Fibroblast of pulmonary artery (primary cell): ENCODE measurements around the gene LSM3.
"Not testable (repeated sequence)": the region's sequence is repeated elsewhere in the genome, so short reads cannot be mapped to it uniquely, and the experiment has no call there.

Experiments used
- DNase-seq: peaks from one replicate; pipeline ENCODE4 v3.0.0-alpha.2; 2010; ENCODE audit warnings: low read depth
- H3K4me3 ChIP-seq: replicated peaks from 2 replicates; pipeline ENCODE4 v1.5.1; 2011; ENCODE audit warnings: low read depth, mild to moderate bottlenecking, control low read depth, low read length, moderate library complexity
- TF ChIP-seq, protein P1 (sequence below): IDR thresholded peaks from 2 replicates; pipeline ENCODE4 v1.5.1; 2011; ENCODE audit warnings: mild to moderate bottlenecking, control low read depth, low read length, inconsistent platforms; ENCODE audit errors: missing control alignments

LSM3 gene

DNA sequence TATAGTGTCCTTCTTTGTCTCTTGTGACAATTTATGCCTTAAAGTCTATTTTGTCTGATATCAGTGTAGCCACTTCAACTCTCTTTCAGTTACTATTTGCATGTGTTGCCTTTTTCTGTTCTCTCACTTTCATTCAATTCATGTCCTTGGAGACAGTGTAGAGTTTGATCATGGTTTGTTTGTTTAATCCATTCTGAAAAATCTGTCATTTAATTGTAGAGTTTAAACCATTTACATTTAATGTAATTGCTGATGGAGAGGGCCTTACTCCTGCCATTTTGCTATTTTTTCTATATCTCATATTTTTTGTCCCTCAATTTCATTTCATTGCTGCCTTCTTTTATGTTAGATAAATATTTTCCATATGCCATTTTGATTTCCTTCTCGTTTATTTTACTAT, 42.3 kb downstream of the LSM3 start:
- no peak for DNase-seq
- no peak overlapping the region for H3K4me3 ChIP-seq
- TF ChIP-seq, protein P1, sequence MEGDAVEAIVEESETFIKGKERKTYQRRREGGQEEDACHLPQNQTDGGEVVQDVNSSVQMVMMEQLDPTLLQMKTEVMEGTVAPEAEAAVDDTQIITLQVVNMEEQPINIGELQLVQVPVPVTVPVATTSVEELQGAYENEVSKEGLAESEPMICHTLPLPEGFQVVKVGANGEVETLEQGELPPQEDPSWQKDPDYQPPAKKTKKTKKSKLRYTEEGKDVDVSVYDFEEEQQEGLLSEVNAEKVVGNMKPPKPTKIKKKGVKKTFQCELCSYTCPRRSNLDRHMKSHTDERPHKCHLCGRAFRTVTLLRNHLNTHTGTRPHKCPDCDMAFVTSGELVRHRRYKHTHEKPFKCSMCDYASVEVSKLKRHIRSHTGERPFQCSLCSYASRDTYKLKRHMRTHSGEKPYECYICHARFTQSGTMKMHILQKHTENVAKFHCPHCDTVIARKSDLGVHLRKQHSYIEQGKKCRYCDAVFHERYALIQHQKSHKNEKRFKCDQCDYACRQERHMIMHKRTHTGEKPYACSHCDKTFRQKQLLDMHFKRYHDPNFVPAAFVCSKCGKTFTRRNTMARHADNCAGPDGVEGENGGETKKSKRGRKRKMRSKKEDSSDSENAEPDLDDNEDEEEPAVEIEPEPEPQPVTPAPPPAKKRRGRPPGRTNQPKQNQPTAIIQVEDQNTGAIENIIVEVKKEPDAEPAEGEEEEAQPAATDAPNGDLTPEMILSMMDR: no peak

DNA sequence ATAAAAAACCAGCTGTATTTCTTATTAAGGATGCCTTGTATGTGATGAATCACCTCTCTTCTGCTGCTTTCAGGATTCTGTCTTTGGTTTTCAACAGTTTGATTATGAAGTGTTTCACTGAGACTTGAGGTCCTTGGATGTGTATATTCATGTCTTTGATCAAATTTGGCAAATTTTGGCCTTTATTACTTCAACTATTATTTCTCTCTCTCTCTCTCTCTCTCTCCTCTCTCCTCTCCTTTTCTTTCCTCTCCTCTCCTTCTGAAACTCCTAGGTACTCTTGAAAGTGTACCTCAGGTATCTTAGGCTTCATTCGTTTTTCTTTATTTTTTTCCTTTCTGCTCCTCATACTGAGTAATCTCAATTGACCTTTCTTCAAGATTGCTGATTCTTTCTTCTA, 43.3 kb downstream of the LSM3 start:
- H3K4me3 ChIP-seq: no peak overlapping the region
- DNase-seq: no peak
- TF ChIP-seq, protein P1: no peak

DNA sequence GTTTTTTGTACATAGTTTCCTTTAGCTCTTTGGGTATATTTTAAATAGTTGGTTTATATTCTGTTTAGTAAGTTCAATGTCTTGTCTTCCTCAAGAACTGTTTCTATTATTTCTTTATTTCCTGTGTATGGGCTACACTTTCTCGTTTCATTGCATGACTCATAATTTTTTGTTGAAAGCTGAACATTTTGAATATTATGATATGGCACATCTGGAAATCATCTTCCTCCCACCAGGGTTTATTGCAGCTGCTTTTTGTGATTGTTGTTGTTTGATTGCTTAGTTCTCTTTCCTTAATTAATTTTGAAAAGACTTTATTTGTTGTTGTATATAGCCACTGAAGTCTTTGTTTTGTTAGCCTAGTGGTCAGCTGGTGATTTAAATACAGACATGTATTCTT, 43.8 kb downstream of the LSM3 start:
- TF ChIP-seq, protein P1: no peak
- DNase-seq: no peak
- H3K4me3 ChIP-seq: no peak overlapping the region

DNA sequence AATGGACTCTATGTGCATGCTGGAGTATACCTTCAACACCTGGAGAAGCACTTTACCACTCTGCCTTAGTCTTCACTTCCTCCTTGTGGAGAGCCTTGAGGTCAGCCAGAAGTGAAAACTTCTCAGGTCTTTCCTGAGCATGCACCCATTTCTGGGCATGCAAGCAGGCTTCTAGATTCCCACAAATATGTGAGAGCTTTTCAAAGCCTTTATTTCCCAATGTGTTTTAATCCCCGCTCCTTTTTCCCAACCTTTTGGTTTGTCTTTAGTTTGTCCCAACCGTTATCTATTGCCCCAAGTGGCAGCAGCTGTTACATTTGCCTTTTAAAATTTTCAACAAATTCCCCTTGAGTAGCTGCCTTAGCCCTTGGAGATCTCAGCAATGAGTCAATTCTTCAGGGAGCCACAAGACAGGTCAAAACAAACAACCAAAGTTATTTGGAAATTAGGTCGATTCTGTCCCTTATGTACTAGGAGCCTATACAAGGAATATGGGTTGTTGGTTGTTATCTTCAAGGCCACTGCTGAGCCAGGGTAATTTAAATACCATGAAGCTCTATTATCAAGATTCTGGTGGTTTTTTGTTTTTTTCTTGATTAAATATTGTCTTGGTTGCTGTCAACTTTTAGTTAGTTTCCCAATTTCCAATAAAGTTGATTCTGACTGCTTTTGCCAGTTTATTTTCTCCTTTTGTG, 44.4 kb downstream of the LSM3 start:
- H3K4me3 ChIP-seq: no peak overlapping the region
- DNase-seq: no peak
- TF ChIP-seq, protein P1: no peak

DNA sequence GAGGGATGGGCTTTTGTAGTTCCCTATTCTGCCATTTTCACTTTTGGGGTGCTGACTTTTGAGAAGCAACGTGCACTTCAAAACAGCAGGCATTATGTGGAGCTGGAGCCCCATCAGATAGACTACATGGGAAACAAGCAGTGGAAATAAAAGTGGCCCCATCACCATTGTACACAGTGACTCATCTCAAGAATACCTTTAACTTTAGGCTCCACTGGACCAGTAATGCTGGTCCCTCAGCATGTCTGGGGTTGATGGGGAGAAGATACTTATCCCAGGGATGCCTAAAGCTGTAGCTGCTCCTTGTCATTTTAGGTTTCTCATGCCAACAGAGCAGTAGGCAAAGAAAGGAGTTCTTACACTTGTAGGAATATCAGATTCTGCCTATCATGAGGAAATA, 45.0 kb downstream of the LSM3 start:
- TF ChIP-seq, protein P1: no peak
- no peak overlapping the region for H3K4me3 ChIP-seq
- no peak for DNase-seq

DNA sequence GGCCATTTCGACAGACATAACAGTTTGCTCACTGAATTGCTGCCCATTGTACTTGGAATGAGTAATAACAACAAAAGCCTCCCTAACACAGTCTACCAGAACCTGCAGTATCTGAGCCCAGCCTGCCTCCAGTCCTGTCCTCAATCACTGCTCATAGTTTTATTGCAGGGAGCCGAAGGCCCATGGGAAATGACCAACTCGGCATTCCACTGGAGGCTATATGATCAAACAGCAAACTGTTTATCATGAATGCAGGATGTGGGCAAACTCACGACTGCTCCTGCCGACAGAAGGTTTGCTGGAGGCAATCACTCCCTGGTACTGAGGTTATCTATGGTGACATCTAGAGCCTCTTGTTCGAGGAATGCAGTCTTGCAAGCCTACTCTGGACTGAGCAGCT, 46.3 kb downstream of the LSM3 start:
- DNase-seq: peak; percentile 58
- TF ChIP-seq, protein P1: no peak
- H3K4me3 ChIP-seq: no peak overlapping the region

DNA sequence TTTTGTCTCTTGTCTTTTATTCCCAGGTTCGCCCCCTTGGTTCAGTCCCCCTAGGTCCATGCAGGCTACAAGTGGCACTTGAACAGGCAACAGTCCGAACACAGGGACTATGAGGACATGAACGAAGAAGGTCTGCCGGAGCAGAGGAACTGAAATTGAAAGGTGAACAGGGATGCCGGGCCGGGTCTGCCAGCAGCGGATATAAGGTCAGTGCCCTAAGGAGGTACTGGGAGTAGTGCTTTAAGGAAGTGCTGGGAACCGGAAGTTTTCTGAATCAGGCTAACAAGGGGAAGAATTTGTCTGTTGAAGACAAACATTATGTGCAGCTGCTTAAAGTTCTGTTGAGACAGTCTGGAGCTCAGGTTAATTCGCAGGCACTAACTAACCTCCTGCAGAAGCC, 46.8 kb downstream of the LSM3 start:
- TF ChIP-seq, protein P1: no peak
- no peak for DNase-seq
- H3K4me3 ChIP-seq: no peak overlapping the region

DNA sequence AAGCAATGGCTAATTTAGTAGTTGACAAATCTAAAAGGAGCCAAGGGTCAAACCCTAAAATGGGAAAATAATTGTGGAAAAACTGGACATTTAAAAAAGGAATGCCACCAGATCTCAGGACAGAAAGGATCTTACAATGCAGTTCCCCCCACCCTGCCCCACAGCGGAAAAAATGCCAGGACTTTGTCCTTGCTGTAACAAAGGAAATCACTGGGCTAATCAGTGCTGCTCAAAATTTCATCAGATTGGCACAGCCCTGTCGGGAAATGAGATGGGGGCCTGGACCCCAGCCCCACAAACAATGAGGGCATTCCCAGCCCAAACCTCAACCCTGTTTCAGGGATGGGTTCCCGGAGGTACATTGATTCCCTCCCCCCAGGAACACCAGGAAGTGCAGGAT, 47.7 kb downstream of the LSM3 start:
- not testable (repeated sequence) for DNase-seq

More for the DNA sequence above, 47.7 kb downstream of the LSM3 start:
- not testable (repeated sequence) for H3K4me3 ChIP-seq
